ENCODE data around the gene SELENOS. TPM values are rescaled to one million over a fixed set of nuclear protein-coding genes. Genes with fewer than 3 reads are reported as not detected.

Gene SELENOS
- total and polyA plus RNA-seq, 9 of the 15 experiments (the other 6 are each of a cell fraction or from before 2014, with no cell fraction given), result 24.9 to 57.4 (median 47.9) TPM

GRCh38 chr15:101255615-101256241, 21.6 kb downstream of the SELENOS start (continued):
- TF ChIP-seq, protein P1, sequence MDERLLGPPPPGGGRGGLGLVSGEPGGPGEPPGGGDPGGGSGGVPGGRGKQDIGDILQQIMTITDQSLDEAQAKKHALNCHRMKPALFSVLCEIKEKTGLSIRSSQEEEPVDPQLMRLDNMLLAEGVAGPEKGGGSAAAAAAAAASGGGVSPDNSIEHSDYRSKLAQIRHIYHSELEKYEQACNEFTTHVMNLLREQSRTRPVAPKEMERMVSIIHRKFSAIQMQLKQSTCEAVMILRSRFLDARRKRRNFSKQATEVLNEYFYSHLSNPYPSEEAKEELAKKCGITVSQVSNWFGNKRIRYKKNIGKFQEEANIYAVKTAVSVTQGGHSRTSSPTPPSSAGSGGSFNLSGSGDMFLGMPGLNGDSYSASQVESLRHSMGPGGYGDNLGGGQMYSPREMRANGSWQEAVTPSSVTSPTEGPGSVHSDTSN (CRISPR knock-in tag; IDR thresholded peaks at IDR 0.05; ENCODE audit: low read depth), result no peak
- TF ChIP-seq, protein P1 (tag; conservative IDR thresholded peaks at IDR 0.05; ENCODE audit: low read depth), result peak; percentile 24; the same call in 1 of the 2 replicates
- TF ChIP-seq ZNF224 (CRISPR knock-in tag; IDR thresholded peaks at IDR 0.05), result no peak
- no peak for TF ChIP-seq ZFP30 (CRISPR knock-in tag; IDR thresholded peaks at IDR 0.05; ENCODE audit: borderline replicate concordance)
- no peak for TF ChIP-seq MECOM (CRISPR knock-in tag; IDR thresholded peaks at IDR 0.05)
- TF ChIP-seq CBX3 (IDR thresholded peaks at IDR 0.05; ENCODE audit: borderline replicate concordance in 1 of 2, low read length in 2 of 2), result peak in 1 of 2 experiments; percentile 72; a peak in 1 of 3 replicates
- no peak for TF ChIP-seq HMGN3 (IDR thresholded peaks at IDR 0.05; ENCODE audit: borderline replicate concordance, extremely low read depth, insufficient read length, low read depth, low read length)
- no peak for TF ChIP-seq KAT2B (IDR thresholded peaks at IDR 0.05; ENCODE audit: low read depth, low read length)
- TF ChIP-seq ZNF175 (CRISPR knock-in tag; IDR thresholded peaks at IDR 0.05; ENCODE audit: low read depth), result 0 out of 2 replicates have a peak, but pooled peaks have one; percentile 39
- TF ChIP-seq, protein P2, sequence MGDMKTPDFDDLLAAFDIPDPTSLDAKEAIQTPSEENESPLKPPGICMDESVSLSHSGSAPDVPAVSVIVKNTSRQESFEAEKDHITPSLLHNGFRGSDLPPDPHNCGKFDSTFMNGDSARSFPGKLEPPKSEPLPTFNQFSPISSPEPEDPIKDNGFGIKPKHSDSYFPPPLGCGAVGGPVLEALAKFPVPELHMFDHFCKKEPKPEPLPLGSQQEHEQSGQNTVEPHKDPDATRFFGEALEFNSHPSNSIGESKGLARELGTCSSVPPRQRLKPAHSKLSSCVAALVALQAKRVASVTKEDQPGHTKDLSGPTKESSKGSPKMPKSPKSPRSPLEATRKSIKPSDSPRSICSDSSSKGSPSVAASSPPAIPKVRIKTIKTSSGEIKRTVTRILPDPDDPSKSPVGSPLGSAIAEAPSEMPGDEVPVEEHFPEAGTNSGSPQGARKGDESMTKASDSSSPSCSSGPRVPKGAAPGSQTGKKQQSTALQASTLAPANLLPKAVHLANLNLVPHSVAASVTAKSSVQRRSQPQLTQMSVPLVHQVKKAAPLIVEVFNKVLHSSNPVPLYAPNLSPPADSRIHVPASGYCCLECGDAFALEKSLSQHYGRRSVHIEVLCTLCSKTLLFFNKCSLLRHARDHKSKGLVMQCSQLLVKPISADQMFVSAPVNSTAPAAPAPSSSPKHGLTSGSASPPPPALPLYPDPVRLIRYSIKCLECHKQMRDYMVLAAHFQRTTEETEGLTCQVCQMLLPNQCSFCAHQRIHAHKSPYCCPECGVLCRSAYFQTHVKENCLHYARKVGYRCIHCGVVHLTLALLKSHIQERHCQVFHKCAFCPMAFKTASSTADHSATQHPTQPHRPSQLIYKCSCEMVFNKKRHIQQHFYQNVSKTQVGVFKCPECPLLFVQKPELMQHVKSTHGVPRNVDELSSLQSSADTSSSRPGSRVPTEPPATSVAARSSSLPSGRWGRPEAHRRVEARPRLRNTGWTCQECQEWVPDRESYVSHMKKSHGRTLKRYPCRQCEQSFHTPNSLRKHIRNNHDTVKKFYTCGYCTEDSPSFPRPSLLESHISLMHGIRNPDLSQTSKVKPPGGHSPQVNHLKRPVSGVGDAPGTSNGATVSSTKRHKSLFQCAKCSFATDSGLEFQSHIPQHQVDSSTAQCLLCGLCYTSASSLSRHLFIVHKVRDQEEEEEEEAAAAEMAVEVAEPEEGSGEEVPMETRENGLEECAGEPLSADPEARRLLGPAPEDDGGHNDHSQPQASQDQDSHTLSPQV (IDR thresholded peaks at IDR 0.05), result no peak
- no peak for TF ChIP-seq GTF2F1 (IDR thresholded peaks at IDR 0.05; ENCODE audit: low read depth, low read length)
- TF ChIP-seq TAF1 (IDR thresholded peaks at IDR 0.05; ENCODE audit: control insufficient read depth, extremely low read depth, insufficient read depth, low read length, severe bottlenecking), result no peak
- TF ChIP-seq TCF3 (CRISPR knock-in tag; IDR thresholded peaks at IDR 0.05), result peak; percentile 98
- no peak for TF ChIP-seq CCAR2 (IDR thresholded peaks at IDR 0.05; ENCODE audit: low read depth, low read length)
- TF ChIP-seq CXXC5 (CRISPR knock-in tag; IDR thresholded peaks at IDR 0.05), result peak; percentile 79
- no peak for TF ChIP-seq ZNF280B (CRISPR knock-in tag; IDR thresholded peaks at IDR 0.05)
- no peak for TF ChIP-seq HIVEP1 (CRISPR knock-in tag; IDR thresholded peaks at IDR 0.05)
- TF ChIP-seq RBM25 (IDR thresholded peaks at IDR 0.05; ENCODE audit: low read depth, low read length, severe bottlenecking), result no peak
- TF ChIP-seq NR1H2 (CRISPR knock-in tag; IDR thresholded peaks at IDR 0.05), result no peak
- peak; percentile 87 for TF ChIP-seq CREM (IDR thresholded peaks at IDR 0.05; ENCODE audit: low read depth)

All from K562 (cell line).